GM19043 (cell line): ENCODE data around the gene TNIK.

ENCODE experiments used
- ATAC-seq: cut with Tn5 transposase; IDR thresholded peaks from one replicate; pipeline ENCODE4 v1.9.1; 2021; ENCODE audit warnings: low read depth; ENCODE audit not compliant: unreplicated experiment

Gene TNIK

GRCh38 chr3:171347301-171348039 is 112.7 kb downstream of the TNIK start:
- peak; percentile 54 for ATAC-seq

GRCh38 chr3:171346582-171347300 is 113.5 kb downstream of the TNIK start:
- no peak for ATAC-seq

- ATAC-seq = peak; percentile 36
Observed at GRCh38 chr3:171346019-171346418, 114.2 kb downstream of the TNIK start.

GRCh38 chr3:171345107-171345843 is 114.9 kb downstream of the TNIK start:
- no peak for ATAC-seq

- no peak for ATAC-seq
Observed at GRCh38 chr3:171343693-171344092, 116.5 kb downstream of the TNIK start.

GRCh38 chr3:171342783-171343420 is 117.3 kb downstream of the TNIK start:
- no peak for ATAC-seq

- ATAC-seq = no peak
Observed at GRCh38 chr3:171342200-171342599, 118.0 kb downstream of the TNIK start.

DNA sequence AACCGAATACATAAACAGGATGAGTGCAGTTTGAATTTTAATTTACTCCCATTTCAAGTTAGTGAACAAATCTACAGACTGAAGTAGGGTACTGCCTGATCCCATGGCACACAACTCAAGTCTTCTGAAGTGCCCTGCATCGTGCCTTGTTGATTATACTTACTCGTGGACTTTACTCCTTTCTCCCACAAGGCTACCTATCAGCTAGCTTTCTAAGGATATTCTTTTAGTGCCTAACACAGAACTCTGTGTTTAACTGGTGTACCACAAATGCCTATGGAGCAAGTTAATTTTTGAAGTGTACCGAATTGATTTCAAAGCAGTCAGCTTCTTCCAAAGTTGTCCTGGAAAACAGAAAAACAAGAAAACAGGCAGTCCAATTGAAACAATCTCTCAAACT is 119.8 kb downstream of the TNIK start:
- no peak for ATAC-seq

DNA sequence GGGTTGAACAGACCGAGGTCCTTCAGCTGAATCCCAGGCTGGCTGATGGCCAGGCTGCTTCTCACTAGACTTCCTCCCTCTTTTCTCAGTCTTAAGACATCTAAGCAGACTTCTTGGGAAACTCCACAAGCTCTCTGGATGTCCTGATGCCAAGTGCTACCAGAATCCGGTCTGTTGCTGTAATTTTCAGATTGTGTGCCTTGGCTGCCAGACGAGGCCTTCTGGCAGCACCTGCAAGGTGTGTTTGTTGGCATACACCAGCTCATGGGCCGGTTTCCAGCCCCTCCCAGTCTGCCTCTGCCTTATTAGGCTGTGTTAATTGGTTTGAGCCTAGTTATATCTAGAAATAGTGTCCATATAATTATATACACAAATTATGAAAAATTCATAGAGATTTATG is 120.6 kb downstream of the TNIK start:
- no peak for ATAC-seq

- no peak for ATAC-seq
Observed at GRCh38 chr3:171336406-171336805, 123.8 kb downstream of the TNIK start.

GRCh38 chr3:171335559-171335958 is 124.6 kb downstream of the TNIK start:
- no peak for ATAC-seq

- ATAC-seq = no peak
Observed at GRCh38 chr3:171334465-171334811, 125.8 kb downstream of the TNIK start.

DNA sequence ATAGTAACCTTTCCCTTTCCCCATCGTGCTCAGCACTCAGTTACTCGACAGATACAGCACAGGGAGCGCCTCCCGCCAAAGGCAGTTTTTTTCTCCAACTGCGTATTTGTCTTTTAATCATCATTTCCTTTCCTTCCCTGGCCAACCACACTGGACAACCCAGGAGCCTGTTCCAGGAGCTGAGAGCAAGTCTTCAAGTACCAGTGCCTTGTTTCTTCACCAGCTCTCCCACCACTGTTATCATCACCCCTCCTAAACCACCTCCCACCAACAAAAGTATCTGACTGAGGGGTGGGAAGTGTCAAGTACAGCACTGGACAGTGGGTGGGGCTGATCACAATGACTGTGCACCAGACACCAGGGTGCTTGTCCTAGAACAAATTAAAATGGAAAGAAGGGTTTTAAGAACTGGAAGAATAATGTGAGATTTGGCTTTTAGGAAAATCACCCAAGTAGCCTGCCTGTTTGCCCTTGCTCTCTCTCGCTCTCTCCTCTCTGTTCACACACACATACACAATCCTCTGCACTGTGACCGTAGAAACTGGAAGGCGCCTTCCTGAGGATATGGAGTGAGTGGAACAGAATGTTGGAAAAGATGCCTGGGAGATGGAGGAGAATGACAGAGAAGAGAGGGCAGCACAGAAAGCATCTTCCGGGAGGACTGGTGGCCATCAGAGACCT is 126.3 kb downstream of the TNIK start:
- ATAC-seq = no peak

- ATAC-seq = no peak
Observed at GRCh38 chr3:171330938-171331337, 129.3 kb downstream of the TNIK start.

DNA sequence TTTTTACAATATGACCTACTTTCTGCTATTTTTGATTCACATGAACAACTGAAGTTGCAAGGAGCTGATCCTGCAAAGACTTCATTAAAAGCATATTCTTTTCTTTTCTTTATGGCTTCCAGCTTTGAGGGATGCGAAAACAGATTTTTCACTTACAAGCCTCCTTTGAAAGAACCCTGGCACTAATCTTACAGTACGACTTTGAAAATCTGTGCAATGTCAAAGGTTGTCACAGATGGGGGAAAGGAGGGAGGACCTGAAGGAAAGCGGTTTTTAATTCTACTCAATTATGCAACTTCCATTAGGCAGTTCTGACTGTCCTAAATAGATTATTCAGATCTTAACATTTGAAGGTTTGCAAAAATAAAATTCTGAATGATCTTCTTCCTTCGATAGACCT is 130.5 kb downstream of the TNIK start:
- ATAC-seq = no peak

DNA sequence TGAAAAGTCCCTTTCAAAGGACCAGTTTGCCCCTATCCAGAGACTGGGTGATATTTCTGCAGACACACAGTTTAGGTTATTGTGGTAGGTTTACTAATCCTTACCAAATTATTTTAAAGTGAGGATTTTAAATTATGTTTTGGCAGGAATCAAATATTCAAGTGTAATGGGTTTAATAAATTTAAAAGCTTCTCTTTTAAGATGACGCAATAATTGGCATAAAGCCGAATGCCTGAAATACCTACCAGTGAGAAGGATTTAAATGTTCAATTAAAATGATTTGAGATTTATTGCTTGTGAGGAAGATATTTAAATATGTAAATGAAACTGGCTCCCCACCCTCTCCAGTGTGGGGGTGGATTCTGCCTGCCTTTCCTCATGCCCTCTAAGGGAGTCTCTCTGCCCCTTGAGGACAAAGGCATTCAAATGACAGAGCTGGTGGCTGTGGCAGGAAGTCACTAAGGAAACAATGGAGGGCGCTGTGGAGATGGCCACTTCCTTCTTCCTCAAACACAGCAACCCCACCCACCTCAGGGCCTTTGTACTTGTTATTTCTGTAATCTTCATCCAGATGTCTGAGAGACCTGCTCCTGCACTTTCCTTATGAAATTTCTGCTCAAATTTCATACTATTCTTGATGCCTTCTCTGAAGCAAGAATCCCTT is 131.7 kb downstream of the TNIK start:
- ATAC-seq = no peak

DNA sequence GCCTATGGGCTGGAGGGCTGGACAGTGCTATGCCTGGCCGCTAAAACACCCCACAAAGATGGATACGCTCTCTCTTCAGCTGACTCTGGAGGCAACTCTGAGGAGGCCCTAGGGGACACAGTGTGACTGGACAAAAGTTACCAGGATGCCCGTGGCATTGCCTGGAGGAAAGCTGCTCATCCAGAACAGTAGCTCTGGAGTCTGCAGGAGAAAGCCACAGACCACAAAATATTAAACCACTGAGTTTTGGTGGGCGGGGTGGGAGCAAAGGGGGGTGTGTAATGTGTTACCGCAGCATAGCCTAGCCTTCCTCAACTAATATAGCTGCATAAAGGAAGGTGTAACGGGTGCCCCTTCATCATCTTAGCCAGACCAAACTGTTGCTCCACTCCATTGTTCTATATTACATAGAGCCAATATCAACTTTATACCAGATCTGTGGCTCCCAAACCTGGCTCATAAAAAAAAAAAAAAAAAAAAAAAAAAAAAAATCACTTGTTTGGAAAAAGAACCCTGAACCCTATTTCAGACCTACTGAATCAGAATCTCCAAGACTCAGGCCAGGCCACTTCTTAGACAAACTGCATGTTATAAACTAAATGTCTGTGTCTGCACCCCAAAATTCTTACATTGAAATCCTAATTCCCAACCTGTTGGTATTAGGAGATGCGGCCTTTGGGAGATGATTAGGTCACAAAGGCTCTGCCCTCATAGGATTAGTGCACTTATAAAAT is 132.6 kb downstream of the TNIK start:
- ATAC-seq = no peak

GRCh38 chr3:171326717-171327440 is 133.3 kb downstream of the TNIK start:
- ATAC-seq = no peak
